Neuronal stem cell (in vitro differentiated cells): ENCODE measurements around the gene CEND1. TPM values are rescaled to one million over a fixed set of nuclear protein-coding genes. Genes with fewer than 3 reads are reported as not detected.

Experiments
- DNase-seq: peaks from one replicate; pipeline ENCODE4 v3.0.0-alpha.2; 2013; ENCODE audit warnings: low spot score
- H2AFZ ChIP-seq: one replicate; pipeline ENCODE4 v1.6.1; 2013; ENCODE audit warnings: mild to moderate bottlenecking, low read length, inconsistent platforms
- H2AK5ac ChIP-seq: 2 replicates; pipeline ENCODE4 v1.6.1; 2013; ENCODE audit warnings: low read depth, mild to moderate bottlenecking, inconsistent platforms, low read length, moderate library complexity, mixed read lengths
- H2BK120ac ChIP-seq: 2 replicates; pipeline ENCODE4 v1.6.1; 2013; ENCODE audit warnings: low read depth, mild to moderate bottlenecking, inconsistent platforms, low read length, moderate library complexity, mixed read lengths
- H2BK12ac ChIP-seq: one replicate; pipeline ENCODE4 v1.6.1; 2013; ENCODE audit warnings: low read length, inconsistent platforms
- H2BK15ac ChIP-seq: 2 replicates; pipeline ENCODE4 v1.6.1; 2013; ENCODE audit warnings: mild to moderate bottlenecking, low read length, inconsistent platforms, mixed read lengths
- H2BK5ac ChIP-seq: one replicate; pipeline ENCODE4 v1.6.1; 2013; ENCODE audit warnings: inconsistent platforms, mild to moderate bottlenecking, low read length, moderate library complexity
- H3K14ac ChIP-seq: one replicate; pipeline ENCODE4 v1.6.1; 2013; ENCODE audit warnings: low read length, inconsistent platforms
- H3K18ac ChIP-seq: 2 replicates; pipeline ENCODE4 v1.6.1; 2013; ENCODE audit warnings: low read length, inconsistent platforms
- H3K23ac ChIP-seq: 2 replicates; pipeline ENCODE4 v1.6.1; 2013; ENCODE audit warnings: low read depth, mild to moderate bottlenecking, mixed read lengths, low read length, inconsistent platforms; ENCODE audit not compliant: poor library complexity
- H3K27ac ChIP-seq: replicated peaks from 3 replicates; pipeline ENCODE4 v1.5.1; 2013; ENCODE audit warnings: low read length, inconsistent platforms
- H3K27me3 ChIP-seq, 3 experiments: 2 replicates each; pipeline ENCODE4 v1.6.1; 2013; ENCODE audit warnings: low read length in 3 of 3, mild to moderate bottlenecking in 2 of 3, inconsistent platforms in 1 of 3, low read depth in 1 of 3, mixed read lengths in 1 of 3, moderate library complexity in 1 of 3; ENCODE audit not compliant: control insufficient read depth in 3 of 3, insufficient read depth in 3 of 3
- H3K36me3 ChIP-seq, 2 donors: replicated peaks in 1 of 2; 2 replicates each; pipeline ENCODE4 v1.6.1; 2013; ENCODE audit warnings: low read length in 2 of 2; ENCODE audit not compliant: control insufficient read depth in 2 of 2, insufficient read depth in 2 of 2
- H3K4ac ChIP-seq: 2 replicates; pipeline ENCODE4 v1.6.1; 2013; ENCODE audit warnings: inconsistent platforms, mild to moderate bottlenecking, low read length, moderate library complexity
- H3K4me1 ChIP-seq, 2 donors: 1 replicate in 1 of 2; 2 replicates in 1 of 2; pipeline ENCODE4 v1.6.1; 2013; ENCODE audit warnings: low read length in 2 of 2, low read depth in 1 of 2; ENCODE audit not compliant: control insufficient read depth in 2 of 2, insufficient read depth in 1 of 2
- H3K4me2 ChIP-seq: one replicate; pipeline ENCODE4 v1.6.1; 2013; ENCODE audit warnings: mild to moderate bottlenecking, low read length, inconsistent platforms; ENCODE audit not compliant: insufficient read depth, poor library complexity, severe bottlenecking
- H3K4me3 ChIP-seq, 2 donors: 2 replicates each; pipeline ENCODE4 v1.5.1; 2013; ENCODE audit warnings: low read length in 2 of 2, mild to moderate bottlenecking in 2 of 2, inconsistent platforms in 1 of 2, moderate library complexity in 1 of 2
- H3K79me1 ChIP-seq: one replicate; pipeline ENCODE4 v1.6.1; 2013; ENCODE audit warnings: low read depth, mild to moderate bottlenecking, inconsistent platforms, low read length, moderate library complexity
- H3K9ac ChIP-seq: one replicate; pipeline ENCODE4 v1.6.1; 2013; ENCODE audit warnings: mild to moderate bottlenecking, low read depth, low read length, inconsistent platforms; ENCODE audit not compliant: poor library complexity
- H3K9me3 ChIP-seq, 2 donors: replicated peaks in 1 of 2; 2 replicates each; pipeline versions ENCODE3 to v1.6.1; 2013; ENCODE audit warnings: low read length in 2 of 2, mild to moderate bottlenecking in 2 of 2, inconsistent platforms in 1 of 2, low read depth in 1 of 2, mixed read lengths in 1 of 2, moderate library complexity in 1 of 2; ENCODE audit not compliant: control insufficient read depth in 2 of 2, insufficient read depth in 1 of 2
- H4K8ac ChIP-seq: one replicate; pipeline ENCODE4 v1.6.1; 2013; ENCODE audit warnings: low read depth, mild to moderate bottlenecking, inconsistent platforms, low read length, moderate library complexity
- H4K91ac ChIP-seq: one replicate; pipeline ENCODE4 v1.6.1; 2013; ENCODE audit warnings: low read length, low read depth, mild to moderate bottlenecking, inconsistent platforms; ENCODE audit not compliant: poor library complexity
- WGBS, 2 donors: extraction: QIAGEN DNeasy Blood & Tissue Kit; methylation state at CpG; one replicate each; pipeline ENCODE4 v1.1.7; 2013; ENCODE audit warnings: missing lambda C conversion rate in 2 of 2, mixed read lengths in 1 of 2; ENCODE audit not compliant: insufficient read length in 2 of 2, insufficient replicate concordance in 1 of 2; ENCODE audit errors: extremely low coverage in 2 of 2; 5-methylcytosine and 5-hydroxymethylcytosine counted together
- small RNA-seq: library from polyadenylated mRNA; stranded (forward); fragments of <200 nt; extraction: miRNeasy Mini kit (QIAGEN cat#:217004); gene quantifications from one replicate; pipeline ENCODE3, GENCODE V24; 2013; ENCODE audit not compliant: insufficient read depth

Gene CEND1

DNA sequence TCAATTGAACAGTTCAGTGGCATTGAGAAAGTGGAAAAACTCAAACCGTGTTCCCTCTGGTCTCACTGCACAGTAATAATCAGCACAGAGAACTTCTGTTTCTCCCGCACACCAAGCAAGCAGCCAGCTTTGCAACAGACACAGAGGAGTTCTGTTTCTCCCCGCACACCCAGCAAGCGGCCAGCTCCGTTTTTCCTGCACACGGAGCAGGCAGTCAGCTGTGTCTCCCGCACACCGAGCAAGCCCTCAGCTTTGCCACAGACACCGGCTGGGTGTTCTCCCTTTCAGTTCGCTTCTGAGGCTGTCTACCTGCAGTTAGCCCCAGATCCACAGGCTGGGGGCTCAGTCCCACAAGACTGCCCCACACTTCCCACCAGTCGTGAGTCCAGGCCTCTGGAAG, 52.5 kb downstream of the CEND1 start:
- Histone ChIP-seq H3K23ac (no peak overlapping the region), H3K27me3 (no peaks in the 10 kb centered on the region), H3K4me2 (no peak overlapping the region), H3K36me3 (no peaks in the 10 kb centered on the region), H3K4me3 (peak overlapping the region in 1 of 2 donors; percentile 23), H3K18ac (peak overlapping the region; percentile 59), H2BK15ac (peak overlapping the region; percentile 38), H3K79me1 (no peaks in the 10 kb centered on the region), H2BK12ac (no peak overlapping the region), H2AFZ (peak overlapping the region; percentile 87), H3K9me3 (no peaks in the 10 kb centered on the region), H4K8ac (no peak overlapping the region), H3K14ac (no peak overlapping the region), H2AK5ac (peak overlapping the region; percentile 20), H4K91ac (no peak overlapping the region), H3K9ac (no peak overlapping the region), H2BK5ac (no peak overlapping the region), H3K4me1 (peaks cover 6 to 10% of the 10 kb centered on the region in 2 donors), H3K27ac (no peak overlapping the region), H3K4ac (no peak overlapping the region), H2BK120ac (no peak overlapping the region)
- WGBS, 2 donors, result no CpG with 5 or more reads among the region's 11 CpGs
- DNase-seq, result no peak

Small RNA genes within 50 kb of the gene (small RNA-seq; reads per million reads assigned to genes)
- gene SNORA52, result not detected
